Stimulated activated naive CD4-positive, alpha-beta T cell (primary cell): ENCODE results near the gene RARA.
"Not testable (repeated sequence)": the region's sequence is repeated elsewhere in the genome, so short reads cannot be mapped to it uniquely, and the experiment has no call there.

Experiments used
- DNase-seq, 6 experiments: peaks; one replicate each; lab custom pipeline; 2025; lab: John Stamatoyannopoulos, UW

The RARA gene

GRCh38 chr17:40374821-40375498, 66.0 kb downstream of the RARA start:
- DNase-seq: no peak

GRCh38 chr17:40375786-40376185, 66.8 kb downstream of the RARA start:
- DNase-seq: not testable (repeated sequence)

- DNase-seq: not testable (repeated sequence)
Measured at GRCh38 chr17:40376541-40376940, 67.6 kb downstream of the RARA start.

- DNase-seq: no peak
Measured at GRCh38 chr17:40377832-40378231, 68.9 kb downstream of the RARA start.

GRCh38 chr17:40378966-40379365, 70.0 kb downstream of the RARA start:
- DNase-seq: no peak

- no peak for DNase-seq
Measured at GRCh38 chr17:40382251-40382650, 73.3 kb downstream of the RARA start.

GRCh38 chr17:40386555-40386954, 77.6 kb downstream of the RARA start:
- DNase-seq: not testable (repeated sequence)

GRCh38 chr17:40399185-40399584, 90.2 kb downstream of the RARA start:
- DNase-seq: peak in 4 of 6 experiments; percentile 6 to 73 (median 52)

GRCh38 chr17:40402668-40403067, 93.7 kb downstream of the RARA start:
- DNase-seq: peak in 3 of 6 experiments; percentile 10 to 15 (median 13)

GRCh38 chr17:40404003-40404402, 95.0 kb downstream of the RARA start:
- DNase-seq: no peak
